GM19099 (cell line): ENCODE data around the gene DBNDD1.
A peak's percentile ranks its signal among the peaks of the same experiment; 100 is the strongest.

Source experiments
- POLR2A ChIP-seq: IDR thresholded peaks from 3 replicates; pipeline ENCODE4 v1.6.1; 2011; ENCODE audit warnings: low read depth; ENCODE audit not compliant: insufficient read length; ENCODE audit errors: extremely low read depth

Gene DBNDD1

GRCh38 chr16:90018652-90019542 is at the start of gene DBNDD1:
TSS of gene DBNDD1 (minus strand) at chr16:90019456. CDS start at chr16:90019341, 115 bp downstream.
- TF ChIP-seq POLR2A = peak; percentile 10

GRCh38 chr16:90061437-90061836 is 42.2 kb upstream of the DBNDD1 start:
- no peak for TF ChIP-seq POLR2A

GRCh38 chr16:90057738-90058173 is 38.5 kb upstream of the DBNDD1 start:
- no peak for TF ChIP-seq POLR2A

- TF ChIP-seq POLR2A = no peak
Observed at GRCh38 chr16:90055371-90055770, 36.1 kb upstream of the DBNDD1 start.

- TF ChIP-seq POLR2A = no peak
Observed at GRCh38 chr16:90054554-90054953, 35.3 kb upstream of the DBNDD1 start.

GRCh38 chr16:90053902-90054500 is 34.7 kb upstream of the DBNDD1 start:
- no peak for TF ChIP-seq POLR2A

GRCh38 chr16:90050969-90051368 is 31.7 kb upstream of the DBNDD1 start:
- no peak for TF ChIP-seq POLR2A

GRCh38 chr16:90048737-90049330 is 29.6 kb upstream of the DBNDD1 start:
- TF ChIP-seq POLR2A = no peak

GRCh38 chr16:90048347-90048722 is 29.1 kb upstream of the DBNDD1 start:
- no peak for TF ChIP-seq POLR2A

- no peak for TF ChIP-seq POLR2A
Observed at GRCh38 chr16:90047714-90048346, 28.6 kb upstream of the DBNDD1 start.

GRCh38 chr16:90046971-90047713 is 27.9 kb upstream of the DBNDD1 start:
- no peak for TF ChIP-seq POLR2A

- no peak for TF ChIP-seq POLR2A
Observed at GRCh38 chr16:90046122-90046970, 27.1 kb upstream of the DBNDD1 start.

- TF ChIP-seq POLR2A = no peak
Observed at GRCh38 chr16:90044111-90044551, 24.9 kb upstream of the DBNDD1 start.

- TF ChIP-seq POLR2A = no peak
Observed at GRCh38 chr16:90043526-90043925, 24.3 kb upstream of the DBNDD1 start.
